Measurements from ENCODE around the gene CIBAR2. TPM values are rescaled to one million over a fixed set of nuclear protein-coding genes. Genes with fewer than 3 reads are reported as not detected.

CIBAR2 gene
- total and polyA plus RNA-seq, 9 of the 15 experiments (the other 6 are each of a cell fraction or from before 2014, with no cell fraction given) = not detected

- TF ChIP-seq CREB3L1 (IDR thresholded peaks at IDR 0.05; ENCODE audit: borderline replicate concordance, low read depth) (peak; percentile 53), HNRNPL (IDR thresholded peaks at IDR 0.05; ENCODE audit: low read depth, low read length) (peak; percentile 53; the same call in 1 of the 2 replicates), RBFOX2 (IDR thresholded peaks at IDR 0.05; ENCODE audit: low read depth, low read length) (0 out of 2 replicates have a peak, but pooled peaks have one; percentile 27), JUND (IDR thresholded peaks at IDR 0.05; ENCODE audit: borderline replicate concordance, low read depth, low read length) (peak; percentile 47), JUND (tag; IDR thresholded peaks at IDR 0.05; ENCODE audit: borderline replicate concordance, low read depth, low read length) (peak; percentile 87; the same call in 1 of the 3 replicates), ZNF766 (CRISPR knock-in tag; conservative IDR thresholded peaks at IDR 0.05) (peak; percentile 92), FOXA1 (IDR thresholded peaks at IDR 0.05; ENCODE audit: borderline replicate concordance) (no peak), ETV6 (IDR thresholded peaks at IDR 0.05; ENCODE audit: borderline replicate concordance in 1 of 2, low read depth in 2 of 2, low read length in 1 of 2) (peak in 1 of 2 experiments; percentile 22; a peak in 1 of 4 replicates), ETV6 (CRISPR knock-in tag; IDR thresholded peaks at IDR 0.05; ENCODE audit: borderline replicate concordance) (no peak), LEF1 (IDR thresholded peaks at IDR 0.05) (peak; percentile 91), MEF2A (IDR thresholded peaks at IDR 0.05; ENCODE audit: control insufficient read depth, low read depth, low read length) (no peak), ZNF3 (CRISPR knock-in tag; IDR thresholded peaks at IDR 0.05) (no peak), RBBP5 (IDR thresholded peaks at IDR 0.05; ENCODE audit: borderline replicate concordance, insufficient read depth, low read length, poor library complexity, severe bottlenecking) (peak; percentile 67)
- TF ChIP-seq, protein P1, sequence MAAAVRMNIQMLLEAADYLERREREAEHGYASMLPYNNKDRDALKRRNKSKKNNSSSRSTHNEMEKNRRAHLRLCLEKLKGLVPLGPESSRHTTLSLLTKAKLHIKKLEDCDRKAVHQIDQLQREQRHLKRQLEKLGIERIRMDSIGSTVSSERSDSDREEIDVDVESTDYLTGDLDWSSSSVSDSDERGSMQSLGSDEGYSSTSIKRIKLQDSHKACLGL (CRISPR knock-in tag; IDR thresholded peaks at IDR 0.05; ENCODE audit: borderline replicate concordance, poor library complexity, severe bottlenecking) = peak; percentile 22
- TF ChIP-seq, protein P2, sequence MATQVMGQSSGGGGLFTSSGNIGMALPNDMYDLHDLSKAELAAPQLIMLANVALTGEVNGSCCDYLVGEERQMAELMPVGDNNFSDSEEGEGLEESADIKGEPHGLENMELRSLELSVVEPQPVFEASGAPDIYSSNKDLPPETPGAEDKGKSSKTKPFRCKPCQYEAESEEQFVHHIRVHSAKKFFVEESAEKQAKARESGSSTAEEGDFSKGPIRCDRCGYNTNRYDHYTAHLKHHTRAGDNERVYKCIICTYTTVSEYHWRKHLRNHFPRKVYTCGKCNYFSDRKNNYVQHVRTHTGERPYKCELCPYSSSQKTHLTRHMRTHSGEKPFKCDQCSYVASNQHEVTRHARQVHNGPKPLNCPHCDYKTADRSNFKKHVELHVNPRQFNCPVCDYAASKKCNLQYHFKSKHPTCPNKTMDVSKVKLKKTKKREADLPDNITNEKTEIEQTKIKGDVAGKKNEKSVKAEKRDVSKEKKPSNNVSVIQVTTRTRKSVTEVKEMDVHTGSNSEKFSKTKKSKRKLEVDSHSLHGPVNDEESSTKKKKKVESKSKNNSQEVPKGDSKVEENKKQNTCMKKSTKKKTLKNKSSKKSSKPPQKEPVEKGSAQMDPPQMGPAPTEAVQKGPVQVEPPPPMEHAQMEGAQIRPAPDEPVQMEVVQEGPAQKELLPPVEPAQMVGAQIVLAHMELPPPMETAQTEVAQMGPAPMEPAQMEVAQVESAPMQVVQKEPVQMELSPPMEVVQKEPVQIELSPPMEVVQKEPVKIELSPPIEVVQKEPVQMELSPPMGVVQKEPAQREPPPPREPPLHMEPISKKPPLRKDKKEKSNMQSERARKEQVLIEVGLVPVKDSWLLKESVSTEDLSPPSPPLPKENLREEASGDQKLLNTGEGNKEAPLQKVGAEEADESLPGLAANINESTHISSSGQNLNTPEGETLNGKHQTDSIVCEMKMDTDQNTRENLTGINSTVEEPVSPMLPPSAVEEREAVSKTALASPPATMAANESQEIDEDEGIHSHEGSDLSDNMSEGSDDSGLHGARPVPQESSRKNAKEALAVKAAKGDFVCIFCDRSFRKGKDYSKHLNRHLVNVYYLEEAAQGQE (IDR thresholded peaks at IDR 0.05; ENCODE audit: borderline replicate concordance) = peak; percentile 36; the same call in 1 of the 2 replicates
- TF ChIP-seq, protein P2 (CRISPR knock-in tag; IDR thresholded peaks at IDR 0.05; ENCODE audit: low read depth) = no peak
Observed at GRCh38 chr16:85055493-85056210, 56.6 kb downstream of the CIBAR2 start (continued).

Measured in K562 (cell line).